ENCODE results near the gene FKBP6.

DNA sequence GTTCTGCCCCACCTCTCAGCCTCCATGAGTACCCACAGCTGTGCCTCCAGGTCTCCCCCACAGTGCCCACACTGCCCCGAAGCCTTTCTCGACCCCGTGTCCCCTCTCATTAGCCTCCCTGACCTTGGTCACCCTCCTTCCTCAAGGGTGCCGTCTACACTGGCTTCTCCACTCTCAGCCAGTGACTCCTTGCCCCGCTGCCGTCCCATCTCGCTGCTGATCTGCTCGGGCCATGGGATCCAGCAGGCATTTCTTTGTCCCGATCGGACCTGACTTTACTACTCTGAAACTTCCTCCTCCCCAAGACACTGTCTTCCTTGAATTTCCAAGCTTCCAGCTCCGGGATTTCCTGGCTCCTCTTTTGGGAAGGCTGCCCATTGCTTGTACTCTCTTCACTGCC is 31.3 kb downstream of the FKBP6 start:
- TF ChIP-seq POLR2A (IDR thresholded peaks at IDR 0.05) = no peak
- TF ChIP-seq, protein P1, sequence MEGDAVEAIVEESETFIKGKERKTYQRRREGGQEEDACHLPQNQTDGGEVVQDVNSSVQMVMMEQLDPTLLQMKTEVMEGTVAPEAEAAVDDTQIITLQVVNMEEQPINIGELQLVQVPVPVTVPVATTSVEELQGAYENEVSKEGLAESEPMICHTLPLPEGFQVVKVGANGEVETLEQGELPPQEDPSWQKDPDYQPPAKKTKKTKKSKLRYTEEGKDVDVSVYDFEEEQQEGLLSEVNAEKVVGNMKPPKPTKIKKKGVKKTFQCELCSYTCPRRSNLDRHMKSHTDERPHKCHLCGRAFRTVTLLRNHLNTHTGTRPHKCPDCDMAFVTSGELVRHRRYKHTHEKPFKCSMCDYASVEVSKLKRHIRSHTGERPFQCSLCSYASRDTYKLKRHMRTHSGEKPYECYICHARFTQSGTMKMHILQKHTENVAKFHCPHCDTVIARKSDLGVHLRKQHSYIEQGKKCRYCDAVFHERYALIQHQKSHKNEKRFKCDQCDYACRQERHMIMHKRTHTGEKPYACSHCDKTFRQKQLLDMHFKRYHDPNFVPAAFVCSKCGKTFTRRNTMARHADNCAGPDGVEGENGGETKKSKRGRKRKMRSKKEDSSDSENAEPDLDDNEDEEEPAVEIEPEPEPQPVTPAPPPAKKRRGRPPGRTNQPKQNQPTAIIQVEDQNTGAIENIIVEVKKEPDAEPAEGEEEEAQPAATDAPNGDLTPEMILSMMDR (IDR thresholded peaks at IDR 0.05) = no peak
